Measurements from ENCODE around the gene KRTAP20-4. TPM values are rescaled to one million over a fixed set of nuclear protein-coding genes. Genes with fewer than 3 reads are reported as not detected.

Gene KRTAP20-4
- total and polyA plus RNA-seq, 5 experiments from 2014 or later = not detected

Other genes starting within 250 kb of the KRTAP20-4 start
- not detected for gene KRTAP13-2, start 248.4 kb upstream of the KRTAP20-4 start, total RNA-seq
- not detected for gene KRTAP13-2, start 248.4 kb upstream of the KRTAP20-4 start, polyA plus RNA-seq
- gene KRTAP13-1, start 224.6 kb upstream of the KRTAP20-4 start, total RNA-seq = not detected
- not detected for gene KRTAP13-1, start 224.6 kb upstream of the KRTAP20-4 start, polyA plus RNA-seq
- gene KRTAP13-3, start 194.7 kb upstream of the KRTAP20-4 start, total RNA-seq = not detected
- not detected for gene KRTAP13-3, start 194.7 kb upstream of the KRTAP20-4 start, polyA plus RNA-seq
- gene KRTAP13-4, start 190.4 kb upstream of the KRTAP20-4 start, total RNA-seq = not detected
- not detected for gene KRTAP13-4, start 190.4 kb upstream of the KRTAP20-4 start, polyA plus RNA-seq
- gene KRTAP15-1, start 180.4 kb upstream of the KRTAP20-4 start, total RNA-seq = not detected
- not detected for gene KRTAP15-1, start 180.4 kb upstream of the KRTAP20-4 start, polyA plus RNA-seq
- not detected for gene KRTAP19-1, start 140.3 kb upstream of the KRTAP20-4 start, total RNA-seq
- gene KRTAP19-1, start 140.3 kb upstream of the KRTAP20-4 start, polyA plus RNA-seq = not detected
- gene KRTAP19-2, start 133.2 kb upstream of the KRTAP20-4 start, total RNA-seq = not detected
- gene KRTAP19-2, start 133.2 kb upstream of the KRTAP20-4 start, polyA plus RNA-seq = not detected
- gene KRTAP19-3, start 128.6 kb upstream of the KRTAP20-4 start, total RNA-seq = not detected
- not detected for gene KRTAP19-3, start 128.6 kb upstream of the KRTAP20-4 start, polyA plus RNA-seq
- not detected for gene KRTAP19-4, start 123.5 kb upstream of the KRTAP20-4 start, total RNA-seq
- not detected for gene KRTAP19-4, start 123.5 kb upstream of the KRTAP20-4 start, polyA plus RNA-seq
- gene KRTAP19-5, start 118.5 kb upstream of the KRTAP20-4 start, total RNA-seq = not detected
- not detected for gene KRTAP19-5, start 118.5 kb upstream of the KRTAP20-4 start, polyA plus RNA-seq
- not detected for gene KRTAP19-6, start 78.8 kb upstream of the KRTAP20-4 start, total RNA-seq
- not detected for gene KRTAP19-6, start 78.8 kb upstream of the KRTAP20-4 start, polyA plus RNA-seq
- gene KRTAP19-7, start 59.3 kb upstream of the KRTAP20-4 start, total RNA-seq = not detected
- gene KRTAP19-7, start 59.3 kb upstream of the KRTAP20-4 start, polyA plus RNA-seq = not detected
- gene KRTAP22-2, start 30.2 kb upstream of the KRTAP20-4 start, total RNA-seq = not detected
- not detected for gene KRTAP22-2, start 30.2 kb upstream of the KRTAP20-4 start, polyA plus RNA-seq
- gene KRTAP6-3, start 28.2 kb upstream of the KRTAP20-4 start, total RNA-seq = not detected
- not detected for gene KRTAP6-3, start 28.2 kb upstream of the KRTAP20-4 start, polyA plus RNA-seq
- gene KRTAP6-2, start 21.7 kb upstream of the KRTAP20-4 start, total RNA-seq = not detected
- not detected for gene KRTAP6-2, start 21.7 kb upstream of the KRTAP20-4 start, polyA plus RNA-seq
- gene KRTAP22-1, start 19.5 kb upstream of the KRTAP20-4 start, total RNA-seq = not detected
- gene KRTAP22-1, start 19.5 kb upstream of the KRTAP20-4 start, polyA plus RNA-seq = not detected
- gene KRTAP6-1, start 6.7 kb upstream of the KRTAP20-4 start, total RNA-seq = not detected
- not detected for gene KRTAP6-1, start 6.7 kb upstream of the KRTAP20-4 start, polyA plus RNA-seq
- not detected for gene KRTAP20-1, start 4.2 kb upstream of the KRTAP20-4 start, total RNA-seq
- gene KRTAP20-1, start 4.2 kb upstream of the KRTAP20-4 start, polyA plus RNA-seq = not detected
- gene KRTAP20-2, start 14.6 kb downstream of the KRTAP20-4 start, total RNA-seq = not detected
- not detected for gene KRTAP20-2, start 14.6 kb downstream of the KRTAP20-4 start, polyA plus RNA-seq
- gene KRTAP20-3, start 22.2 kb downstream of the KRTAP20-4 start, total RNA-seq = not detected
- not detected for gene KRTAP20-3, start 22.2 kb downstream of the KRTAP20-4 start, polyA plus RNA-seq
- not detected for gene KRTAP21-3, start 98.2 kb downstream of the KRTAP20-4 start, total RNA-seq
- gene KRTAP21-3, start 98.2 kb downstream of the KRTAP20-4 start, polyA plus RNA-seq = not detected
- gene KRTAP21-2, start 126.6 kb downstream of the KRTAP20-4 start, total RNA-seq = not detected
- gene KRTAP21-2, start 126.6 kb downstream of the KRTAP20-4 start, polyA plus RNA-seq = not detected
- not detected for gene KRTAP21-1, start 134.8 kb downstream of the KRTAP20-4 start, total RNA-seq
- not detected for gene KRTAP21-1, start 134.8 kb downstream of the KRTAP20-4 start, polyA plus RNA-seq
- not detected for gene KRTAP8-1, start 192.6 kb downstream of the KRTAP20-4 start, total RNA-seq
- gene KRTAP8-1, start 192.6 kb downstream of the KRTAP20-4 start, polyA plus RNA-seq = not detected
- not detected for gene KRTAP7-1, start 209.1 kb downstream of the KRTAP20-4 start, total RNA-seq
- gene KRTAP7-1, start 209.1 kb downstream of the KRTAP20-4 start, polyA plus RNA-seq = not detected